ENCODE results near the gene EDA. TPM values are rescaled to one million over a fixed set of nuclear protein-coding genes. Genes with fewer than 3 reads are reported as not detected.

The EDA gene
- total and polyA plus RNA-seq, 10 of the 15 experiments (the other 5 are each of a cell fraction or from before 2014, with no cell fraction given): 0.06 TPM; not detected in 9

- TF ChIP-seq CEBPZ (IDR thresholded peaks at IDR 0.05; ENCODE audit: low read depth, low read length) (no peak), ZNF687 (IDR thresholded peaks at IDR 0.05) (no peak), ZBTB33 (IDR thresholded peaks at IDR 0.05) (no peak), NFYA (IDR thresholded peaks at IDR 0.05; ENCODE audit: borderline replicate concordance, low read depth, low read length) (no peak), FOXM1 (IDR thresholded peaks at IDR 0.05; ENCODE audit: low read depth, low read length) (no peak), JUNB (IDR thresholded peaks at IDR 0.05) (no peak)
Observed at GRCh38 chrX:69718102-69718501, 102.2 kb downstream of the EDA start (continued).
